HepG2 (cell line): ENCODE results near the gene SNX30. TPM values are rescaled to one million over a fixed set of nuclear protein-coding genes. Genes with fewer than 3 reads are reported as not detected.
A peak's percentile ranks its signal among the peaks of the same experiment; 100 is the strongest.

Experiments used
- CBFB ChIP-seq: sonication (generic); formaldehyde crosslinking; IDR thresholded peaks from 2 replicates; pipeline ENCODE4 v1.4.0; 2020; ENCODE audit warnings: missing genetic modification reagents
- KAT8 ChIP-seq: IDR thresholded peaks from 2 replicates; pipeline ENCODE4 v1.6.1; 2016; ENCODE audit warnings: missing genetic modification reagents, missing compliant biosample characterization
- KLF11 ChIP-seq: IDR thresholded peaks from 2 replicates; pipeline ENCODE4 v1.6.1; 2016; ENCODE audit warnings: missing compliant biosample characterization
- MTF2 ChIP-seq: sonication (generic); formaldehyde crosslinking; IDR thresholded peaks from 2 replicates; pipeline ENCODE4 v1.5.0; 2020; ENCODE audit warnings: missing genetic modification reagents, borderline replicate concordance
- PHF8 ChIP-seq: sonication (generic); formaldehyde crosslinking; IDR thresholded peaks from 2 replicates; pipeline ENCODE4 v1.5.0; 2020; ENCODE audit warnings: missing genetic modification reagents
- REST ChIP-seq, 2 experiments: IDR thresholded peaks; 2 replicates each; pipeline ENCODE4 v1.6.1; 2011 to 2012; ENCODE audit warnings: low read length in 2 of 2, borderline replicate concordance in 1 of 2, low read depth in 1 of 2, mild to moderate bottlenecking in 1 of 2, moderate library complexity in 1 of 2
- SATB2 ChIP-seq: sonication (generic); formaldehyde crosslinking; IDR thresholded peaks from 2 replicates; pipeline ENCODE4 v1.5.0; 2020; ENCODE audit warnings: missing genetic modification reagents
- STAT6 ChIP-seq: sonication (generic); formaldehyde crosslinking; IDR thresholded peaks from 2 replicates; pipeline ENCODE4 v1.4.0; 2020; ENCODE audit warnings: missing genetic modification reagents, mild to moderate bottlenecking, borderline replicate concordance
- TEAD2 ChIP-seq: sonication (generic); formaldehyde crosslinking; IDR thresholded peaks from 2 replicates; pipeline ENCODE4 v1.9.0; 2021; ENCODE audit warnings: missing genetic modification reagents
- ZMYM2 ChIP-seq: sonication (generic); formaldehyde crosslinking; IDR thresholded peaks from 2 replicates; pipeline ENCODE4 v1.8.0; 2022; ENCODE audit warnings: mild to moderate bottlenecking, missing genetic modification reagents
- ZMYM4 ChIP-seq: sonication (generic); formaldehyde crosslinking; IDR thresholded peaks from 2 replicates; pipeline ENCODE4 v1.8.1; 2023; ENCODE audit warnings: mild to moderate bottlenecking, missing genetic modification reagents
- ZNF362 ChIP-seq: sonication (generic); formaldehyde crosslinking; IDR thresholded peaks from 2 replicates; pipeline ENCODE4 v1.4.0; 2020; ENCODE audit warnings: missing genetic modification reagents, mild to moderate bottlenecking, borderline replicate concordance
- ZNF549 ChIP-seq: sonication (generic); formaldehyde crosslinking; IDR thresholded peaks from 2 replicates; pipeline ENCODE4 v1.5.0; 2020; ENCODE audit warnings: missing genetic modification reagents
- ZNF557 ChIP-seq: sonication (generic); formaldehyde crosslinking; IDR thresholded peaks from 2 replicates; pipeline ENCODE4 v1.4.0; 2020; ENCODE audit warnings: missing genetic modification reagents
- ZNF674 ChIP-seq: sonication (generic); formaldehyde crosslinking; IDR thresholded peaks from 2 replicates; pipeline ENCODE4 v1.5.0; 2020; ENCODE audit warnings: low read depth, mild to moderate bottlenecking, missing genetic modification reagents
- polyA plus RNA-seq, 8 experiments: library from polyadenylated mRNA; depleted of rRNA in 3 of 8; stranded (reverse) in 7 of 8; unstranded in 1 of 8; fragments of >200 nt; fragmentation: Illumina TruSeq in 4 of 8; extraction: Trizol in 4 of 8; gene quantifications; 2 replicates each; pipeline versions ENCODE4 v1.2.1 to v1.2.3, GENCODE V29; 2011 to 2016; ENCODE audit warnings: low read depth in 4 of 8, missing spikeins in 1 of 8, mixed read lengths in 1 of 8; ENCODE audit not compliant: insufficient read depth in 1 of 8
- total RNA-seq, 5 experiments: library from RNA; depleted of rRNA; stranded (reverse); fragments of >200 nt; fragmentation: Illumina TruSeq; extraction: Trizol; gene quantifications; 2 replicates each; pipeline ENCODE4 v1.2.3, GENCODE V29; 2016; ENCODE audit warnings: low read depth in 1 of 5
- TF ChIP-seq, protein P1 (sequence below): IDR thresholded peaks from 2 replicates; pipeline ENCODE4 v1.4.0; 2020; ENCODE audit warnings: mild to moderate bottlenecking, missing genetic modification reagents
- TF ChIP-seq, protein P2 (sequence below): IDR thresholded peaks from 2 replicates; pipeline ENCODE4 v1.6.1; 2016

SNX30 gene
- total and polyA plus RNA-seq, 2 of the 13 experiments (the other 11 are each of a cell fraction or from before 2014, with no cell fraction given): 4.4 to 12.4 TPM

- TF ChIP-seq, protein P1, sequence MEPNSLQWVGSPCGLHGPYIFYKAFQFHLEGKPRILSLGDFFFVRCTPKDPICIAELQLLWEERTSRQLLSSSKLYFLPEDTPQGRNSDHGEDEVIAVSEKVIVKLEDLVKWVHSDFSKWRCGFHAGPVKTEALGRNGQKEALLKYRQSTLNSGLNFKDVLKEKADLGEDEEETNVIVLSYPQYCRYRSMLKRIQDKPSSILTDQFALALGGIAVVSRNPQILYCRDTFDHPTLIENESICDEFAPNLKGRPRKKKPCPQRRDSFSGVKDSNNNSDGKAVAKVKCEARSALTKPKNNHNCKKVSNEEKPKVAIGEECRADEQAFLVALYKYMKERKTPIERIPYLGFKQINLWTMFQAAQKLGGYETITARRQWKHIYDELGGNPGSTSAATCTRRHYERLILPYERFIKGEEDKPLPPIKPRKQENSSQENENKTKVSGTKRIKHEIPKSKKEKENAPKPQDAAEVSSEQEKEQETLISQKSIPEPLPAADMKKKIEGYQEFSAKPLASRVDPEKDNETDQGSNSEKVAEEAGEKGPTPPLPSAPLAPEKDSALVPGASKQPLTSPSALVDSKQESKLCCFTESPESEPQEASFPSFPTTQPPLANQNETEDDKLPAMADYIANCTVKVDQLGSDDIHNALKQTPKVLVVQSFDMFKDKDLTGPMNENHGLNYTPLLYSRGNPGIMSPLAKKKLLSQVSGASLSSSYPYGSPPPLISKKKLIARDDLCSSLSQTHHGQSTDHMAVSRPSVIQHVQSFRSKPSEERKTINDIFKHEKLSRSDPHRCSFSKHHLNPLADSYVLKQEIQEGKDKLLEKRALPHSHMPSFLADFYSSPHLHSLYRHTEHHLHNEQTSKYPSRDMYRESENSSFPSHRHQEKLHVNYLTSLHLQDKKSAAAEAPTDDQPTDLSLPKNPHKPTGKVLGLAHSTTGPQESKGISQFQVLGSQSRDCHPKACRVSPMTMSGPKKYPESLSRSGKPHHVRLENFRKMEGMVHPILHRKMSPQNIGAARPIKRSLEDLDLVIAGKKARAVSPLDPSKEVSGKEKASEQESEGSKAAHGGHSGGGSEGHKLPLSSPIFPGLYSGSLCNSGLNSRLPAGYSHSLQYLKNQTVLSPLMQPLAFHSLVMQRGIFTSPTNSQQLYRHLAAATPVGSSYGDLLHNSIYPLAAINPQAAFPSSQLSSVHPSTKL (CRISPR knock-in tag): peak; percentile 73
- TF ChIP-seq ZMYM2 (CRISPR knock-in tag) (0 out of 2 replicates have a peak, but pooled peaks have one; percentile 49), CBFB (peak; percentile 65; the same call in 1 of the 2 replicates), TEAD2 (CRISPR knock-in tag) (no peak), STAT6 (no peak), ZNF674 (CRISPR knock-in tag) (no peak), ZNF362 (CRISPR knock-in tag) (peak; percentile 35; the same call in 1 of the 2 replicates), ZNF549 (no peak), REST (IDR thresholded peaks at IDR 0.05; ENCODE audit: borderline replicate concordance in 1 of 2, low read depth in 1 of 2, low read length in 2 of 2) (peak in 1 of 2 experiments; percentile 51; a peak in 1 of 4 replicates), KAT8 (CRISPR knock-in tag) (peak; percentile 85), KLF11 (0 out of 2 replicates have a peak, but pooled peaks have one; percentile 55), ZNF557 (CRISPR knock-in tag) (no peak), SATB2 (no peak), PHF8 (CRISPR knock-in tag) (peak; percentile 88), MTF2 (no peak), ZMYM4 (peak; percentile 76)
- TF ChIP-seq, protein P2, sequence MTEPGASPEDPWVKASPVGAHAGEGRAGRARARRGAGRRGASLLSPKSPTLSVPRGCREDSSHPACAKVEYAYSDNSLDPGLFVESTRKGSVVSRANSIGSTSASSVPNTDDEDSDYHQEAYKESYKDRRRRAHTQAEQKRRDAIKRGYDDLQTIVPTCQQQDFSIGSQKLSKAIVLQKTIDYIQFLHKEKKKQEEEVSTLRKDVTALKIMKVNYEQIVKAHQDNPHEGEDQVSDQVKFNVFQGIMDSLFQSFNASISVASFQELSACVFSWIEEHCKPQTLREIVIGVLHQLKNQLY: peak; percentile 59; the same call in 1 of the 2 replicates
These were observed at the start of gene SNX30 (continued) for GRCh38 chr9:112750016-112750763.
